GM19035 (cell line): ENCODE data around the gene CDCA7.
"Not testable (repeated sequence)": the region's sequence is repeated elsewhere in the genome, so short reads cannot be mapped to it uniquely, and the experiment has no call there.

Source experiments
- ATAC-seq: cut with Tn5 transposase; IDR thresholded peaks from one replicate; pipeline ENCODE4 v1.9.1; 2021; ENCODE audit not compliant: unreplicated experiment

Gene CDCA7

GRCh38 chr2:173401716-173402326 lies 47.1 kb downstream of the CDCA7 start:
- no peak for ATAC-seq

GRCh38 chr2:173402405-173402974 lies 47.8 kb downstream of the CDCA7 start:
- peak; percentile 70 for ATAC-seq

GRCh38 chr2:173404841-173405750 lies 50.4 kb downstream of the CDCA7 start:
- ATAC-seq, result no peak

- ATAC-seq, result no peak
These were observed 52.5 kb downstream of the CDCA7 start for GRCh38 chr2:173407176-173407575.

- ATAC-seq, result no peak
These were observed 53.0 kb downstream of the CDCA7 start for GRCh38 chr2:173407646-173408045.

GRCh38 chr2:173410579-173410978 lies 55.9 kb downstream of the CDCA7 start:
- no peak for ATAC-seq

- ATAC-seq, result no peak
These were observed 58.0 kb downstream of the CDCA7 start for GRCh38 chr2:173412628-173413027.

- no peak for ATAC-seq
These were observed 60.2 kb downstream of the CDCA7 start for GRCh38 chr2:173414823-173415322.

- ATAC-seq, result no peak
These were observed 61.0 kb downstream of the CDCA7 start for GRCh38 chr2:173415431-173416381.

- ATAC-seq, result not testable (repeated sequence)
These were observed 61.9 kb downstream of the CDCA7 start for GRCh38 chr2:173416415-173417152.

- no peak for ATAC-seq
These were observed 62.7 kb downstream of the CDCA7 start for GRCh38 chr2:173417341-173417740.

GRCh38 chr2:173417802-173418201 lies 63.1 kb downstream of the CDCA7 start:
- ATAC-seq, result no peak
